ENCODE measurements around the gene SLC26A3.
"Not testable (repeated sequence)": the region's sequence is repeated elsewhere in the genome, so short reads cannot be mapped to it uniquely, and the experiment has no call there.

Gene SLC26A3

DNA sequence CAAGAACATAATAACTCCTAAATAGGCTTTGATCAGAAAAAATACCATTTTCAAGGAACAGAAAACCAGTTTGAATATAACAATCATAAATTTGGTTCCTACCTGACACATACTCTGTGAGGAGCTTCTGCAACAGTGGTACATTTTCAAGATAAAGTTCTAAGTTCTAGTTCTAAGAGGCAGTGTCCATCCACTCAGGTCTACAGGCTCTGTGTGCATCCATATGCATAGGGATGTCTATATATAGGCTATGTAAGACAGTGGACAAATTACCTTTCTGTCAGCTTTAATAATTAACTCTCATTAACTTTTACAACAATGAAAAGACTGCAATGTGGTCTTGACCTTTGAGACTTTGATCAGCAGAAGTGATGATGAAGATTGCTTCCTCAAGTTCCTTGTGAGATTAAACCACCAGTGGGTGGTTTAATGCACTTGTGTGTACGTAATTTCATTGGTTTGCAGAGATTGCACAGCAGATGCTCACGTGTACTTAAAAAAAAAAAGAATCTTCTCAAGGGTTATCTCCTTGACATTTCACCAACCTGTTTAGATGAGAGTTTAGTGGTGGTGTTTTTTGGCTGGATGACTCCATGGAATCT lies at the start of gene SLC26A3:
Gene SLC26A3, minus strand, starts transcription at position 215 of the 602 bp plus-strand sequence. CDS start 8,714 bp downstream, outside the sequence.
- DNase-seq, result no peak

GRCh38 chr7:107850643-107851042 lies 47.6 kb upstream of the SLC26A3 start:
- DNase-seq, result no peak

GRCh38 chr7:107850216-107850615 lies 47.2 kb upstream of the SLC26A3 start:
- DNase-seq, result no peak

DNA sequence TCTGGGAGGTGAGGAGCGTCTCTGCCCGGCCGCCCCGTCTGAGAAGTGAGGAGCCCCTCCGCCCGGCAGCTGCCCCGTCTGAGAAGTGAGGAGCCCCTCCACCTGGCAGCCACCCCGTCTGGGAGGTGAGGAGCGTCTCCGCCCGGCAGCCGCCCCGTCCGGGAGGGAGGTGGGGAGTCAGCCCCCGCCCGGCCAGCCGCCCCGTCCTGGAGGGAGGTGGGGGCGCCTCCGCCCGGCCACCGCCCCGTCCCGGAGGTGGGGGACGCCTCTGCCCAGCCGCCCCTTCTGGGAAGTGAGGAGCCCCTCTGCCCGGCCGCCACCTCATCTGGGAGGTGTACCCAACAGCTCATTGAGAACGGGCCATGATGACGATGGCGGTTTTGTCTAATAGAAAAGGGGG lies 45.2 kb upstream of the SLC26A3 start:
- not testable (repeated sequence) for DNase-seq

GRCh38 chr7:107847836-107848175 lies 44.8 kb upstream of the SLC26A3 start:
- not testable (repeated sequence) for DNase-seq

DNA sequence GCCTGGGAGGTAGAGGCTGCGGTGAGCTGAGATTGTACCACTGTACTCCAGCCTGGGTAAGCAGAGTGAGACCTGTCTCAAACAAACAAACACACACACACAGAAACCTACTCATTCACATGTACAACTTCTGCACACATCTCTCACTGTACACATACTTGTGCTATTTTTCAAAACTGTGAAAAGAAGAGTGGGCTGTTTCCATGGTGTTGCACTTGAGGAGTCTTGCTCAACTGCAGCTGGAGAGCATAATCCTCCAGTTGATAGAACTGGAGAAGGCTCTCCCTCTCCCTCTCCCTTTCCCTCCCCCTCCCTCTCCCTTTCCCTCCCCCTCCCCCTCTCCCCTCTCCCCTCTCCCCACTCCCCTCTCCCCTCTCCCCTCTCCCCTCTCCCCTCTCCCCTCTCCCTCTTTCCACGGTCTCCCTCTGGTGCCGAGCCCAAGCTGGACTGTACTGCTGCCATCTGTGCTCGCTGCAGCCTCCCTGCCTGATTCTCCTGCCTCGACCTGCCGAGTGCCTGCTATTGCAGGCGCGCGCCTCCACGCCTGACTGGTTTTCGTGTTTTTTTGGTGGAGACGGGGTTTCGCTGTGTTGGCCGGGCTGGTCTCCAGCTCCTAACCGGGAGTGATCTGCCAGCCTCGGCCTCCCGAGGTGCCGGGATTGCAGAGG lies 44.3 kb upstream of the SLC26A3 start:
- no peak for DNase-seq

GRCh38 chr7:107846324-107846723 lies 43.3 kb upstream of the SLC26A3 start:
- DNase-seq, result no peak

GRCh38 chr7:107843184-107843583 lies 40.2 kb upstream of the SLC26A3 start:
- DNase-seq, result no peak

DNA sequence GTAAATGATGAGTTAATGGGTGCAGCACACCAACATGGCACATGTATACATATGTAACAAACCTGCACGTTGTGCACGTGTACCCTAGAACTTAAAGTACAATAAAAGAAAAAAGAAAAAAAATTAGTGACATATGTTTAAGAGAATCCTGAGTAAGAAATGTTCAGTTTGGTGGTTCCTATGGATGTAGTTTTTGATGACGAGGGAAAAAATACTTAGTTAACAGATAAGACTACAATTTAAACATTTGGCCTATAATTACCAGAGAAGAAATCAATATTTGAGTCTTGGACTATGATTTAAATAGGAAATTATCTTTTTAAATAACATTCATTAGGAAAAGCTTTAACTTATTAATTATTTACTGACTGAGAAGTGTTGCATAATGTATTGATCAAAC lies 39.2 kb upstream of the SLC26A3 start:
- no peak for DNase-seq

- DNase-seq, result no peak
These were observed 36.0 kb upstream of the SLC26A3 start for GRCh38 chr7:107838816-107839565.

GRCh38 chr7:107838024-107838601 lies 35.1 kb upstream of the SLC26A3 start:
- no peak for DNase-seq

GRCh38 chr7:107837145-107837512 lies 34.1 kb upstream of the SLC26A3 start:
- DNase-seq, result no peak

DNA sequence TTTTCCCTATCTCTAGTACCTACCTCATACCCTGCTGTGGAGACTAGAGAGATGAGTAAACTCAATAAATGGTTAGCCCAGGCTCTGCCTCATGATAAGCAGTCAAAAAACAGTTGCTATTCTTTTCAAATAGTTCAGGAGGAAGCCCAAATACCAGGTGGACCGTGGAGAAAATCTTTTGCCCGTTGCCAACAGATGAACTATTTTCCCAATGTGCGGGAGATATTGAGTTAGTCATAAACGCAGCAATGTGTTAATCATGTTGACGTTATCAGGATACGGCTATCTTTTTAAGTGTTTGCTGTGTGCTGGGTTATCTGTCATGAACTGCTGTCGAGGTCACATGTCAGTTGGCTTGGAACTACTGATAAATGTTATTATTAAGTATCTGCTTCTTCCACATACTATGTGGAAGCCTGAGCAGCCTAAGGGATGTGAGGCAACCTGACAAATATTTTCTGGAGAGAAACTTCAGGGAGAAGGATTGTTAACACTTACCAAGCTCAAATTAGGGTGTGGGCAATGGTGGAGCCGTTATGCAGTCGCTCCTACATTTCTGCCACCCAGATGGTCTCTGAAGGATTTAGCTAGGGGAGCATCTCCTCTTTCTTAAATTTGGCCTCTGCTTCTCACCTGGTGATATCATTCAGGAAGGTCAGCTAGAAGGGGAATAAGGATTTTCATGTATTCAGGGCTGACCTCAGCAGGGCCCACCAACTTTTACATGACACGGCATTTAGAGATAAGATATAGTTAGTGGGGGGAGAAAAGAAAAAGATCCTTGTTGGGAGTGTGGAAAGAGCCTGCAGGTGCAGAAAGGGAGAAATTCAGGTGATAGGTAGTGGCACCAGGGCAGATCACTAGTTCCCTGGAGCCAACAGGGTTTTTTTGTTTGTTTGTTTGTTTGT lies 33.5 kb upstream of the SLC26A3 start:
- no peak for DNase-seq

- no peak for DNase-seq
These were observed 31.4 kb upstream of the SLC26A3 start for GRCh38 chr7:107834401-107834800.

- no peak for DNase-seq
These were observed 30.7 kb upstream of the SLC26A3 start for GRCh38 chr7:107833684-107834106.

DNA sequence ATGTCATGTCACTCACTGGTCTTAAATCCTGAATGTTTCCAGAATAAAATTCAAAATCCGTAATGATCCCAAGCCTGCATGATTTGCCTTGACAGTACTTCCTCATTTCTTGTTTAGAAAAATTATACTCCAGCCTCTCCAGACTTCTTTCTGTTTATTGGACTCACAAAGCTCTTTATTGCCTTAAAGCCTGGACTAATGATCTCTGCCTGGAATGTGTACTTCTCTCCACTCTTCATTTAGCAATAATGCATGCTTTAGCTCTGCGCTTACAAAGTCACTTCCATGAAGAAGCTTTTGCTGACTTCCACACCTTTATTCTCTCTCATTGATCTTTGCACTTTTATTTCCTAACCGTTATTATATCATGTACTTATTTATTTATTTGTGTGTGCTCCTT lies 27.4 kb upstream of the SLC26A3 start:
- no peak for DNase-seq

- no peak for DNase-seq
These were observed 25.5 kb upstream of the SLC26A3 start for GRCh38 chr7:107828540-107828939.

DNA sequence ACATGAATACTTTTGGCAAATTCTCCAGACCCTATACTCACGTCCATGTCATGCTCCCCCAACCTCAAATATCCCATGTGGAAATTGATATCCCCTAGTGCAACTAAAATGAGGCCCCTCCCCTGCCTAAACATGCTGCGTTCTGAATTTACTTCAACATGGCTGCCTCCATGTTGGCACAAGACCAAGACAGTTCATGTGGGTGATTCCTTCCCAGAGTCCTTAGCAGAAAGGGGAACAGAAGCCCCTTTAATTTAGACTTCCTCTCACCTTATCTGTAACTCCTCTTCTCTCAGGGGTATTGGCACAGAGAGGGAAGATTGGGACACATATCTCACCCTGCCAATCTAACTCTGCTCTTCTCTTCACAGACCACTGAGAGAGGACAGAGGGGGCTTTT lies 24.5 kb upstream of the SLC26A3 start:
- no peak for DNase-seq

DNA sequence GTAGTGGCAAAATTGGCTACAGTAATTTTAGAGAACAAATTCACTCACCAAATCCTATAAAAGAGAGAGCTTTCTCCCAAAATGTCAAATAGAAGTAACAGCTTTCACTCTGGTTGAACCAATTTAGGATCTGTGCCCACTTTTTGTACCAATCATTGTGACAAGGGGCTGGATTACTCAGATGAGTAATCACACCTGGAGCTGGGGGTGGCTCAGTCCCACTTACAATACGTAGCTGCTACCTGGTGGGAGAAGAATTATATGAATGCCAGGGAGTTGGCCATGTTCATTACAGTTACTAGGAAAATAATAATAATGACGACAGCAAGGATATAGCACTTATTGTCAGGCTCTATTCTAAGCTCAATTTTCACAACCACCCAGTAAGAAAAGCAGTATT lies 23.4 kb upstream of the SLC26A3 start:
- no peak for DNase-seq

GRCh38 chr7:107824858-107825257 lies 21.8 kb upstream of the SLC26A3 start:
- DNase-seq, result no peak

- DNase-seq, result no peak
These were observed 15.6 kb upstream of the SLC26A3 start for GRCh38 chr7:107818622-107819021.

DNA sequence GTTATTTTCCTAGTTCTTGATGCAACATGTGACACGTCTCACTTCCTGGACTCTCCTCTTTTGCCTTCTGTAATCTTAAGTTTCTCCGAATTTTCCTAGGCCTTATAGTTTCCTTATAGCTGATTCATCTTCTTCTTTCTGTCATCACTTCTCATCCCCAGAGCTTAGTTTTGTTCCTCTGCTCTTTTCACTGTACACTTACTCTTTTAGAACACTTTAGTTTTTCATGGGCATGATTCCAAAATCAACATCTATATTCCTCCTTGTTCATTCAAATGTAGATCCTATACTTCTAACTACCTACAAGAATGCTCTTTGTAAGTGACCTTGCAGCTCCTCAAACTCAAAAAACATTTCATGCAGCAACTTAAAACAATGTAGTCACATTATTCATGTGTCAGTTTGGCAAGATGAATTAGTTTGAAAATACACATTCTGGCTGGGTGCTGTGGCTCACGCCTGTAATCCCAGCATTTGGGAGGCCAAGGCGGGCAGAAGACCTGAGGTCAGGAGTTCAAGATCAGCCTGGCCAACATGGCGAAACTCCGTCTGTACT lies 13.1 kb upstream of the SLC26A3 start:
- no peak for DNase-seq

All from NCI-H2081 (cell line).